Calu3 (cell line): ENCODE data around the gene ELFN1. TPM values are rescaled to one million over a fixed set of nuclear protein-coding genes. Genes with fewer than 3 reads are reported as not detected.
"Not testable (repeated sequence)": the region's sequence is repeated elsewhere in the genome, so short reads cannot be mapped to it uniquely, and the experiment has no call there.

Experiments used
- BruUV-seq: library from RNA; stranded (reverse); fragments of 400-500 nt; replicated peaks from 2 replicates; lab custom pipeline; 2021; lab: Mats Ljungman, UMichigan
- CTCF ChIA-PET: fragments of 300-600 bp; sonication (Branson Sonifier 250); formaldehyde crosslinking; loops from one replicate; lab custom pipeline; 2022; ENCODE audit warnings: antibody characterized with exemption; lab: Charles Lee
- DNase-seq: peaks from one replicate; pipeline ENCODE4 v3.0.0; 2022
- H3K27ac Mint-ChIP-seq: one replicate; pipeline ENCODE4 v1.8.0; 2022; ENCODE audit warnings: mixed read lengths; ENCODE audit not compliant: unreplicated experiment
- H3K27me3 Mint-ChIP-seq: one replicate; pipeline ENCODE4 v1.8.0; 2022; ENCODE audit warnings: mixed read lengths; ENCODE audit not compliant: unreplicated experiment
- H3K36me3 Mint-ChIP-seq: one replicate; pipeline ENCODE4 v1.8.0; 2022; ENCODE audit warnings: mild to moderate bottlenecking, moderate library complexity, mixed read lengths; ENCODE audit not compliant: insufficient read depth, unreplicated experiment
- H3K4me1 Mint-ChIP-seq: one replicate; pipeline ENCODE4 v1.8.0; 2022; ENCODE audit warnings: mild to moderate bottlenecking, low read depth, mixed read lengths; ENCODE audit not compliant: unreplicated experiment
- H3K4me3 Mint-ChIP-seq: one replicate; pipeline ENCODE4 v1.8.0; 2022; ENCODE audit warnings: mild to moderate bottlenecking, low read depth, moderate library complexity, mixed read lengths; ENCODE audit not compliant: unreplicated experiment
- H3K9me3 Mint-ChIP-seq: one replicate; pipeline ENCODE4 v1.8.0; 2022; ENCODE audit warnings: low read depth, mixed read lengths; ENCODE audit not compliant: unreplicated experiment
- CTCF ChIP-seq: fragments of 200-600 bp; IDR thresholded peaks from one replicate; pipeline ENCODE4 v1.8.0; 2022; ENCODE audit warnings: antibody characterized with exemption; ENCODE audit not compliant: unreplicated experiment
- intact Hi-C: fragments of 100-400 bp; cut with micrococcal nuclease; formaldehyde crosslinking; loops from one replicate; pipeline ENCODE4 v1.10.0; 2022; ENCODE audit not compliant: unreplicated experiment
- total RNA-seq: library from RNA; stranded (reverse); gene quantifications from 2 replicates; pipeline ENCODE4 v1.2.3, GENCODE V29; 2022

ELFN1 gene
- total RNA-seq, 1 experiment from 2014 or later, result not detected

- intact Hi-C loops, result no loop called here
- Mint-ChIP-seq H3K4me3 (no peak overlapping the region), H3K27ac (no peak overlapping the region), H3K4me1 (no peaks in the 10 kb centered on the region), H3K9me3 (no peaks in the 10 kb centered on the region), H3K36me3 (peaks cover 4% of the 10 kb centered on the region), H3K27me3 (peaks cover 72% of the 10 kb centered on the region)
- no peak for DNase-seq
- CTCF ChIA-PET, result interaction anchor here (0.7 kb wide), 1 partner anchor 48 kb away, joined by 3 read pairs; no protein-coding TSS in a partner anchor
- BruUV-seq, result no TSS peak
- TF ChIP-seq CTCF, result no peak
These were observed 91.0 kb downstream of the ELFN1 start for GRCh38 chr7:1761097-1761496.

DNA sequence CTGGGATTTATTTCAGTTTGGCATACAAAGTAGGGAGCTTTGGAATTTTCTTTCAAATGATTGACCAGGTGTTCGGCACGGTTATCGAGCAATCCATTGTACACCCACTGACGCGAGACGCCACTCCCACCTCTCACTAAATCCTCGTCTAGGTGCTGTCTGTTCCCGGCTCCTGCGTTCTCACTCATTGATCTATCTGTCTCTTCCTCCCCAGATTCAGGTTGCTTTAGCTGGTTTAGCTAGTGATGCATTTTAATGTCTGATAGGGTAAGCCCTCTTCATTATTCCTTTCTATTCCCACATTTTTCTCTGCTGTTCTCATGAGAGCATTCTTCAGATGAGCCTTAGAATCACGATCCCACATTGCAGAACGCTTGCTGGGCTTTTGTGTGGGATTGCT, 91.7 kb downstream of the ELFN1 start:
- Mint-ChIP-seq H3K4me3 (no peak overlapping the region), H3K9me3 (no peaks in the 10 kb centered on the region)
- no TSS peak for BruUV-seq

DNA sequence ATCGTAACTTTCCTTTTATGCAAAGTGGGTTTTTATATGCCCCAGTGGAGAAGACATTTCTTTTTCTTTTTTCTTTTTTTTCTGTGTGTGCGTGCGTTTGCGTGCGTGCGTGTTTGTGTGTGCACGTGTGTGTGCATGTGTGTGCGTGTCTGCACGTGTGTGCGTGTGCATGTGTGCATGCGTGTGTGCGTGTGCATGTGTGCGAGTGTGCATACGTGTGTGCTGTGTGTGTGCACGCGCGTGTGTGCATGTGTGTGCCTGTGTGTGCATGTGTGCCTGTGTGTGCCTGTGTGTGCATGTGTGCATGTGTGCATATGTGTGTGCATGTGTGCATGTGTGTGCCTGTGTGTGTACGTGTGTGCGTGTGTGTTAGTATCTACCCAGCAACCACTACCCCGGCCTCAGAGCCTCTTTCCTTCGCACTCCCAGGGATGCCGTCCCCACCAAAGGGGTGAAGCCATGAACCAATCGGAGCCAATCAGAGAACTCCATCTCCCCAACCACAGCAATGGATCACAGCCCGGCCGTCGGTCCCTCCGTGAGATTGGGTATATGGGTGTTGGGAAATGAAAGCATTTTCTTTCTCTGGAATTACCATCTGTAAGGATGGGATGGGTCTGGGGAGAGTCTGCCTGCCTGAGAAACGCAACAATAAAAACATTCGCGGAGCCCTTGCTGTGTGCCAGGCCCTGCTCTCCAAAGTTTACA, 92.3 kb downstream of the ELFN1 start:
- BruUV-seq, result no TSS peak
- intact Hi-C loops, result no loop called here
- no peak overlapping the region for H3K4me3 Mint-ChIP-seq
- CTCF ChIA-PET, result interaction anchor here (0.6 kb wide), 1 partner anchor 24 kb away, joined by 4 read pairs; no protein-coding TSS in a partner anchor
- DNase-seq, result no peak
- H3K27me3 Mint-ChIP-seq, result peaks cover 72% of the 10 kb centered on the region
- TF ChIP-seq CTCF, result no peak
- H3K36me3 Mint-ChIP-seq, result peaks cover 4% of the 10 kb centered on the region
- no peaks in the 10 kb centered on the region for H3K9me3 Mint-ChIP-seq
- H3K4me1 Mint-ChIP-seq, result no peaks in the 10 kb centered on the region
- H3K27ac Mint-ChIP-seq, result no peak overlapping the region

More for the DNA sequence above, 91.7 kb downstream of the ELFN1 start:
- Mint-ChIP-seq H3K27ac (no peak overlapping the region), H3K36me3 (peaks cover 4% of the 10 kb centered on the region), H3K27me3 (peaks cover 72% of the 10 kb centered on the region), H3K4me1 (no peaks in the 10 kb centered on the region)
- no peak for TF ChIP-seq CTCF
- intact Hi-C loops, result no loop called here
- no peak for DNase-seq
- CTCF ChIA-PET, result interaction anchor here (0.6 kb wide), 1 partner anchor 24 kb away, joined by 4 read pairs; no protein-coding TSS in a partner anchor

DNA sequence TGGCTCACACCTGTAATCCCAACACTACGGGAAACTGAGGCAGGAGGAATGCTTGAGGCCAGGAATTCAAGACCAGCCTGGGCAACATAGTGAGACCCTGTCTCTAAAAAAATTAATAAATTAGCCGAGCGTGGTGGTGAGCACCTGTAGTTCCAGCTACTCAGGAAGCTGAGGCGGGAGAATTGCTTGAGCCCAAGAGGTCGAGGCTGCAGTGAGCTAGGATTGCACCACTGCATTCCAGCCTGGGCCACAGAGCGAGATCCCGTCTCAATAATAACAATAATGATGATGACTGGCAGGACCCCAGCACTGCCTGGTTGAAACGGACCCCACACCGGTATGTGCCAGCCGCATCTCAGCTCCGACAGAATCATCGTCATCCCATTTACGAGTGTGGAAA, 93.0 kb downstream of the ELFN1 start:
- intact Hi-C loops, result no loop called here
- Mint-ChIP-seq H3K27me3 (peaks cover 72% of the 10 kb centered on the region), H3K36me3 (peaks cover 4% of the 10 kb centered on the region), H3K4me1 (no peaks in the 10 kb centered on the region), H3K9me3 (no peaks in the 10 kb centered on the region), H3K27ac (no peak overlapping the region), H3K4me3 (no peak overlapping the region)
- BruUV-seq, result no TSS peak
- CTCF ChIA-PET, result no interaction called here
- DNase-seq, result no peak
- no peak for TF ChIP-seq CTCF

DNA sequence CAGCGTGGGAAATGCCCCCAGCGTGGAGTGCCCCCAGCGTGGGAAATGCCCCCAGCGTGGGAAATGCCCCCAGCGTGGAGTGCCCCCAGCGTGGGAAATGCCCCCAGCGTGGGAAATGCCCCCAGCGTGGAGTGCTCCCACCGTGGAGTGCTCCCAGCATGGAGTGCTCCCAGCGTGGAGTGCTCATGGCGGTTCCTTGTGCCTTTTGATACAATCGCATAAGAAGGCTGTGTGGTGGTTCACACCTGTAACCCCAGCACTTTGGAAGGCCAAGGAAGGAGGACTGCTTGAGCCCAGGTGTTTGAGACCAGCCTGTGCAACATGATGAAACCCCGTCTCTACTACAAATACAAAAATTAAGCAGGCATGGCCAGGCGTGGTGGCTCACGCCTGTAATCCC, 93.8 kb downstream of the ELFN1 start:
- H3K4me1 Mint-ChIP-seq, H3K27ac Mint-ChIP-seq, BruUV-seq, H3K9me3 Mint-ChIP-seq, DNase-seq, H3K36me3 Mint-ChIP-seq, intact Hi-C loops, H3K4me3 Mint-ChIP-seq: not testable (repeated sequence)
- CTCF ChIA-PET, result interaction anchor here (0.7 kb wide), 1 partner anchor 50 kb away, joined by 3 read pairs; no protein-coding TSS in a partner anchor
- peaks cover 72% of the 10 kb centered on the region for H3K27me3 Mint-ChIP-seq
